ENCODE measurements around the gene KCNK15.

The KCNK15 gene

GRCh38 chr20:44788706-44789456, 43.2 kb downstream of the KCNK15 start:
- DNase-seq (ENCODE audit: low read depth): no peak

GRCh38 chr20:44790638-44791393, 45.2 kb downstream of the KCNK15 start:
- DNase-seq (ENCODE audit: low read depth): no peak

DNA sequence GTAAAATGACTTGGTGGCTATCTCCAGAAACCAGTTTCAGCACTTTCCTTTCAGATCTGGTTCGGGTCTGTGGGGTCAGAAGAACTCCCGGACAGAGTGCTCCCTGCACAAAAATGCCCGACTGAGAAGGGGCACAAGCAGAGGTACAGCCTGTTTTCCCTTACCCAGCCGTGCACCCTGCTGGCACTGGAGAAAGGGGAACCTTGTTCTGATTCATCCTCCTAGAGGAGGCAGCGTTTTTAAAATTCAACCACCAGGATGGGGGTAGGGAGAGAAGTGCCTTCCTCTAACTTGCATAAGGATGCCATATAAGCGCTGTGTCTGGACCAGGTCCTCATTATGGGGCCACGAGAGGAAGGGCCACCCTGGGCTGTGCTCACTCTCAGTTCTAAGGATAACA, 47.1 kb downstream of the KCNK15 start:
- no peak for DNase-seq (ENCODE audit: low read depth)

GRCh38 chr20:44795836-44796235, 50.2 kb downstream of the KCNK15 start:
- DNase-seq (ENCODE audit: low read depth): no peak

- DNase-seq (ENCODE audit: low read depth): no peak
Observed at GRCh38 chr20:44796311-44796710, 50.6 kb downstream of the KCNK15 start.

GRCh38 chr20:44796758-44797457, 51.2 kb downstream of the KCNK15 start:
- DNase-seq (ENCODE audit: low read depth): no peak

GRCh38 chr20:44799691-44800090, 54.0 kb downstream of the KCNK15 start:
- DNase-seq (ENCODE audit: low read depth): no peak

DNA sequence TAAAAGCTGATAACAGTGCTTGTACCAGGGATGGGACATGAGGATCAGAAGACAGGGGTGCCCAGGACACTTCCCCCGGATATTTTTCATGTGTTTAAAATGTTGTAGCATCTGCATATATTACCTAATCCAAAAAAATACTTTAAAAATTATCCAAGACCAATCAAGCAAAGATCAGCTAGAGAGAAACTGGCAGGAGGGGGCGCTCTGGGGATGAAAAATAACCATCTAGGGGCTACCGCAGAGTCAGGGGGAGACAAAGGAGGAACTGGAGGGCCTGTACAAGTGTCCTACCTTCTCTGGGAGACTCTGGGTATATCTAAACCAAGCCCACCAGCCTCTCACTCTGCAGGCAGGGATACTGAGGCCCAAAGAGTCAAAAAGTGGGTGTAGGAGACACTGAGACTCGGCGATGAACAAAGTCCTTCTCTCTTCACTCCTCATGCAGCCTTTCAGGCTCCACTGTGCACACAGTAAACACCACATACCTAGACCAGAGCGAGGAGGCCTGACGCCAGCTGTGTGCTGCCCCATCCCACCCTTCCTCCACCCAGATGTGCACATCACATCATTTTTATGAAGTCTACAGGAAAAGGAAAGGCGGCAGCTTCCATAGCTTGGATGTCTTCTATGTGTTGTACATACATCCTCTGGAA, 54.9 kb downstream of the KCNK15 start:
- no peak for DNase-seq (ENCODE audit: low read depth)

All from iris pigment epithelial cell (primary cell).